CD8-positive, alpha-beta memory T cell (primary cell): ENCODE data around the gene DTYMK. TPM values are rescaled to one million over a fixed set of nuclear protein-coding genes. Genes with fewer than 3 reads are reported as not detected.
"Not testable (repeated sequence)": the region's sequence is repeated elsewhere in the genome, so short reads cannot be mapped to it uniquely, and the experiment has no call there.

Experiments
- CTCF ChIA-PET: fragments of 350-600 bp; sonication (Branson Sonifier 250); formaldehyde crosslinking; loops from one replicate; lab custom pipeline; 2021; ENCODE audit warnings: antibody characterized with exemption; lab: Charles Lee
- POLR2A ChIA-PET: fragments of 350-600 bp; sonication (Branson Sonifier 250); formaldehyde crosslinking; loops from one replicate; lab custom pipeline; 2021; ENCODE audit warnings: antibody characterized with exemption; lab: Charles Lee
- DNase-seq, 5 donors: peaks; one replicate each; pipeline versions ENCODE4 v3.0.0 to v3.0.0-alpha.2; 2020 to 2022; ENCODE audit warnings: mixed read lengths in 1 of 5
- H3K27ac ChIP-seq: one replicate; pipeline ENCODE4 v1.7.0; 2013; ENCODE audit warnings: low read depth, mild to moderate bottlenecking, low read length, moderate library complexity
- H3K27me3 ChIP-seq: 2 replicates; pipeline ENCODE4 v1.7.0; 2013; ENCODE audit warnings: low read length, mild to moderate bottlenecking; ENCODE audit not compliant: insufficient read depth, poor library complexity, severe bottlenecking
- H3K36me3 ChIP-seq: 2 replicates; pipeline ENCODE4 v1.7.0; 2013; ENCODE audit warnings: mild to moderate bottlenecking, low read length, moderate library complexity; ENCODE audit not compliant: insufficient read depth
- H3K4me1 ChIP-seq: 2 replicates; pipeline ENCODE4 v1.7.0; 2013; ENCODE audit warnings: mild to moderate bottlenecking, low read length, moderate library complexity; ENCODE audit not compliant: insufficient read depth
- H3K4me3 ChIP-seq: 2 replicates; pipeline ENCODE4 v1.7.0; 2013; ENCODE audit warnings: mild to moderate bottlenecking, low read length
- H3K9me3 ChIP-seq: 2 replicates; pipeline ENCODE4 v1.7.0; 2013; ENCODE audit warnings: mild to moderate bottlenecking, low read length
- H3K27ac Mint-ChIP-seq, 8 donors: one replicate each; pipeline ENCODE4 v1.8.0; 2020 to 2021; ENCODE audit warnings: mixed read lengths in 8 of 8, mild to moderate bottlenecking in 6 of 8, inconsistent platforms in 3 of 8, moderate library complexity in 3 of 8
- H3K27me3 Mint-ChIP-seq, 2 donors: one replicate each; pipeline ENCODE4 v1.8.0; 2020 to 2021; ENCODE audit warnings: mixed read lengths in 2 of 2, mild to moderate bottlenecking in 1 of 2, moderate library complexity in 1 of 2
- H3K36me3 Mint-ChIP-seq, 3 donors: one replicate each; pipeline ENCODE4 v1.8.0; 2020 to 2021; ENCODE audit warnings: mixed read lengths in 3 of 3, inconsistent platforms in 1 of 3, mild to moderate bottlenecking in 1 of 3
- H3K4me1 Mint-ChIP-seq, 3 donors: one replicate each; pipeline ENCODE4 v1.8.0; 2020 to 2021; ENCODE audit warnings: mixed read lengths in 3 of 3, inconsistent platforms in 1 of 3, mild to moderate bottlenecking in 1 of 3
- H3K4me3 Mint-ChIP-seq, 7 donors: one replicate each; pipeline ENCODE4 v1.8.0; 2020 to 2021; ENCODE audit warnings: mixed read lengths in 7 of 7, mild to moderate bottlenecking in 6 of 7, moderate library complexity in 4 of 7, inconsistent platforms in 2 of 7
- H3K9me3 Mint-ChIP-seq, 5 donors: one replicate each; pipeline ENCODE4 v1.8.0; 2020 to 2022; ENCODE audit warnings: mixed read lengths in 5 of 5, mild to moderate bottlenecking in 3 of 5, moderate library complexity in 2 of 5, inconsistent platforms in 1 of 5
- polyA plus RNA-seq: library from polyadenylated mRNA; unstranded; fragments of 300-500 nt; fragmentation: Illumina TruSeq; gene quantifications from one replicate; pipeline ENCODE4 v1.2.3, GENCODE V29; 2021
- total RNA-seq, 2 experiments: library from RNA; stranded (reverse); gene quantifications; one replicate each; pipeline ENCODE4 v1.2.3, GENCODE V29; 2021

DTYMK gene
- total RNA-seq (100 to 1,000 TPM; 131 to 134 TPM), polyA plus RNA-seq (41.1 TPM)

GRCh38 chr2:241686650-241687425 is at the start of gene DTYMK:
Gene DTYMK (minus strand): TSS chr2:241686815. CDS start chr2:241686783, 32 bp downstream.
- Mint-ChIP-seq H3K36me3 (peaks cover 0 to 40% (median 2%) of the 10 kb centered on the region in 3 donors), H3K4me3 (peak within 1 kb of the TSS; percentile 89 to 99 (median 94)), H3K9me3 (no peaks in the 10 kb centered on the region), H3K4me1 (peaks cover 24 to 35% (median 29%) of the 10 kb centered on the region in 3 donors), H3K27me3 (no peaks in the 10 kb centered on the region), H3K27ac (peak within 1 kb of the TSS; percentile 84 to 95 (median 94))
- no peaks in the 10 kb centered on the region for H3K27me3 ChIP-seq
- ChIA-PET CTCF (interaction anchor here (0.7 to 1.6 kb wide), 6 partner anchors 12 to 264 kb away, joined by 3 to 13 read pairs (median 5); partner anchors contain the start of gene ING5), POLR2A (interaction anchor here (0.5 to 3.0 kb wide), 6 partner anchors 14 to 182 kb away, joined by 3 to 50 read pairs (median 6); partner anchors contain the start of genes ATG4B, ING5, RTP5 and THAP4)
- H3K9me3 ChIP-seq, result no peaks in the 10 kb centered on the region
- peak within 1 kb of the TSS; percentile 75 for H3K27ac ChIP-seq
- H3K36me3 ChIP-seq, result peaks cover 13% of the 10 kb centered on the region
- peak; percentile 93 to 98 (median 96) for DNase-seq
- H3K4me3 ChIP-seq, result peak within 1 kb of the TSS; percentile 86
- H3K4me1 ChIP-seq, result peaks cover 25% of the 10 kb centered on the region

- H3K4me3 Mint-ChIP-seq, result peak overlapping the region; percentile 80 to 92 (median 85)
- H3K27ac Mint-ChIP-seq, result peak overlapping the region in 7 of 8 donors; percentile 0 to 87 (median 76)
- H3K4me3 ChIP-seq, result no peak overlapping the region
- DNase-seq, result no peak
- peaks cover 37 to 66% (median 43%) of the 10 kb centered on the region in 3 donors for H3K4me1 Mint-ChIP-seq
- H3K9me3 ChIP-seq, result no peaks in the 10 kb centered on the region
- peaks cover 26% of the 10 kb centered on the region for H3K4me1 ChIP-seq
- peaks cover 0 to 9% (median 0%) of the 10 kb centered on the region in 3 donors for H3K36me3 Mint-ChIP-seq
- CTCF ChIA-PET, result interaction anchor here (0.9 to 5.5 kb wide), 4 partner anchors 27 to 142 kb away, joined by 3 to 30 read pairs (median 3); partner anchors contain the start of gene ING5
- POLR2A ChIA-PET, result interaction anchor here (3.2 kb wide), 1 partner anchor 27 kb away, joined by 22 read pairs; no protein-coding TSS in a partner anchor
- no peak overlapping the region for H3K27ac ChIP-seq
- no peaks in the 10 kb centered on the region for H3K36me3 ChIP-seq
- H3K27me3 Mint-ChIP-seq, result no peaks in the 10 kb centered on the region
- H3K9me3 Mint-ChIP-seq, result no peaks in the 10 kb centered on the region
- H3K27me3 ChIP-seq, result no peaks in the 10 kb centered on the region
Observed at GRCh38 chr2:241736111-241736510, 49.5 kb upstream of the DTYMK start.

GRCh38 chr2:241734467-241735208 is 48.0 kb upstream of the DTYMK start, which contains the start of gene D2HGDH:
Gene D2HGDH (plus strand): TSS chr2:241734630. CDS start chr2:241735225, 595 bp downstream.
- Mint-ChIP-seq H3K36me3 (peaks cover 0 to 9% (median 0%) of the 10 kb centered on the region in 3 donors), H3K4me3 (peak within 1 kb of the TSS; percentile 80 to 92 (median 85)), H3K27me3 (no peaks in the 10 kb centered on the region), H3K4me1 (peaks cover 29 to 62% (median 33%) of the 10 kb centered on the region in 3 donors), H3K27ac (peak within 1 kb of the TSS; percentile 56 to 95 (median 78)), H3K9me3 (no peaks in the 10 kb centered on the region)
- POLR2A ChIA-PET, result interaction anchor here (0.6 to 3.2 kb wide), 4 partner anchors 28 to 110 kb away, joined by 3 to 24 read pairs (median 13); partner anchors contain the start of gene ING5
- no peaks in the 10 kb centered on the region for H3K9me3 ChIP-seq
- peak within 1 kb of the TSS; percentile 74 for H3K27ac ChIP-seq
- H3K4me3 ChIP-seq, result peak within 1 kb of the TSS; percentile 69
- H3K36me3 ChIP-seq, result no peaks in the 10 kb centered on the region
- H3K4me1 ChIP-seq, result peaks cover 12% of the 10 kb centered on the region
- H3K27me3 ChIP-seq, result no peaks in the 10 kb centered on the region
- DNase-seq, result peak; percentile 90 to 95 (median 93)
- CTCF ChIA-PET, result interaction anchor here (1.1 to 5.5 kb wide), 8 partner anchors 9 to 584 kb away, joined by 3 to 30 read pairs (median 10); partner anchors contain the start of genes ING5 and PPP1R7

GRCh38 chr2:241734208-241734466 is 47.5 kb upstream of the DTYMK start:
- peak overlapping the region in 3 of 8 donors; percentile 58 to 83 (median 82) for H3K27ac Mint-ChIP-seq
- no peak overlapping the region for H3K27ac ChIP-seq
- ChIA-PET POLR2A (interaction anchor here (0.6 to 3.2 kb wide), 5 partner anchors 18 to 145 kb away, joined by 3 to 24 read pairs (median 3); partner anchors contain the start of gene ING5), CTCF (interaction anchor here (0.8 to 5.5 kb wide), 10 partner anchors 9 to 584 kb away, joined by 3 to 30 read pairs (median 5); partner anchors contain the start of genes ING5 and PPP1R7)
- no peaks in the 10 kb centered on the region for H3K9me3 ChIP-seq
- H3K4me1 Mint-ChIP-seq, result peaks cover 27 to 57% (median 29%) of the 10 kb centered on the region in 3 donors
- H3K36me3 Mint-ChIP-seq, result peaks cover 0 to 9% (median 0%) of the 10 kb centered on the region in 3 donors
- H3K27me3 Mint-ChIP-seq, result no peaks in the 10 kb centered on the region
- H3K27me3 ChIP-seq, result no peaks in the 10 kb centered on the region
- no peak for DNase-seq
- H3K9me3 Mint-ChIP-seq, result no peaks in the 10 kb centered on the region
- H3K4me3 ChIP-seq, result peak overlapping the region; percentile 44
- peak overlapping the region in 5 of 7 donors; percentile 62 to 84 (median 71) for H3K4me3 Mint-ChIP-seq
- H3K4me1 ChIP-seq, result peaks cover 9% of the 10 kb centered on the region
- no peaks in the 10 kb centered on the region for H3K36me3 ChIP-seq

- H3K9me3 ChIP-seq, result no peaks in the 10 kb centered on the region
- H3K4me1 Mint-ChIP-seq, result peaks cover 22 to 51% (median 26%) of the 10 kb centered on the region in 3 donors
- H3K27me3 ChIP-seq, result no peaks in the 10 kb centered on the region
- H3K4me3 Mint-ChIP-seq, result peak overlapping the region; percentile 62 to 84 (median 70)
- POLR2A ChIA-PET, result interaction anchor here (0.8 to 3.2 kb wide), 4 partner anchors 19 to 145 kb away, joined by 3 to 24 read pairs (median 12); partner anchors contain the start of gene ING5
- H3K36me3 Mint-ChIP-seq, result peaks cover 0 to 7% (median 0%) of the 10 kb centered on the region in 3 donors
- H3K27ac Mint-ChIP-seq, result peak overlapping the region in 6 of 8 donors; percentile 56 to 95 (median 82)
- peak overlapping the region; percentile 44 for H3K4me3 ChIP-seq
- no peak overlapping the region for H3K27ac ChIP-seq
- no peaks in the 10 kb centered on the region for H3K27me3 Mint-ChIP-seq
- peak in 1 of 5 donors; percentile 59 for DNase-seq
- CTCF ChIA-PET, result interaction anchor here (0.8 to 5.5 kb wide), 11 partner anchors 8 to 583 kb away, joined by 3 to 30 read pairs (median 4); partner anchors contain the start of genes ING5 and PPP1R7
- H3K9me3 Mint-ChIP-seq, result no peaks in the 10 kb centered on the region
- H3K4me1 ChIP-seq, result peaks cover 9% of the 10 kb centered on the region
- H3K36me3 ChIP-seq, result no peaks in the 10 kb centered on the region
Observed at GRCh38 chr2:241733391-241734207, 47.0 kb upstream of the DTYMK start.

- H3K36me3 ChIP-seq, H3K4me3 ChIP-seq, H3K27me3 Mint-ChIP-seq, H3K4me1 ChIP-seq, H3K9me3 Mint-ChIP-seq, H3K27ac ChIP-seq, H3K36me3 Mint-ChIP-seq, H3K9me3 ChIP-seq, H3K27me3 ChIP-seq: not testable (repeated sequence)
- peak in 4 of 5 donors; percentile 41 to 71 (median 52) for DNase-seq
- ChIA-PET POLR2A (interaction anchor here (2.3 kb wide), 1 partner anchor 31 kb away, joined by 24 read pairs; the partner anchor contains the start of gene ING5), CTCF (interaction anchor here (1.2 to 5.5 kb wide), 5 partner anchors 31 to 146 kb away, joined by 3 to 30 read pairs (median 13); partner anchors contain the start of gene ING5)
- peak overlapping the region in 5 of 7 donors; percentile 43 to 66 (median 62) for H3K4me3 Mint-ChIP-seq
- H3K4me1 Mint-ChIP-seq, result peaks cover 18 to 46% (median 22%) of the 10 kb centered on the region in 3 donors
- H3K27ac Mint-ChIP-seq, result peak overlapping the region in 5 of 8 donors; percentile 63 to 87 (median 82)
Observed at GRCh38 chr2:241732513-241733186, 46.0 kb upstream of the DTYMK start.
